ENCODE data around the gene ZNF438.

The ZNF438 gene

DNA sequence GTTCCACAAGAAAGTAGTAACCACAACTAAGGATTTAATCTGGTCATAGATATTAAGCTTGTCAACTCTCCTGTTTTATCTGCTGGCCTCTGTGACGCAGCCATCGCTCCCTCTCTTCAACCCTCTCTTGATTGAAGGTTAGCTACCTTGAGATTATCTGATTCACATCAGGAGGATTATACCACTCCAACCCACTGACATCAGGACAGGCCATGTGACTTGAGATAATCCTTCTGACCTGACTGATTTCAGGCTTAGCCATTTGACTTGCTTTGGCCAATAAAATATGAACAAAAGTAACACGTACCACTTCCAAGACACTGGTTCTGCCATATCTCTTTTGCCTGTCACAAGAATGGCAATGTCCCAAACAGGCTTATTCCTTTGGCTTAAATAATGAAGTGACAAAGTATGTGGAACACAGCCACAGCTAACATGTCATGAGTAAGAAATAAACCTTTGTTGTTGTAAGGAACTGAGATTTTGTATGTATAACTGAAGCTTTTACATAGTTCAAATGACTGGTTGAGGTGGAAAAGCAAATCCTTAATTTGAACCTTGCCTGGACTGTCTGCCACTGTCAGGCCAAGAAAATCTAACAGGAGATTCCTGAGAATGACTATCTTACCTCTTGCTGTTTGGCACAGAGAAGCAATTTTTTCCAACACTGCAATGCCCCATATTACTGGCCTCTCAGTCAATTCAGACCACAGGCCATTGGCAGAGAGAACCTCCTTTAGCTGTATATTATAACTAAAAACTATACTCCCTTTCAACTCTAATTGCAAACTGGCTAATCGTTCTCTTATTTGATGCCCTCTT is 13.9 kb downstream of the ZNF438 start (continued):
- TF ChIP-seq, protein P1, sequence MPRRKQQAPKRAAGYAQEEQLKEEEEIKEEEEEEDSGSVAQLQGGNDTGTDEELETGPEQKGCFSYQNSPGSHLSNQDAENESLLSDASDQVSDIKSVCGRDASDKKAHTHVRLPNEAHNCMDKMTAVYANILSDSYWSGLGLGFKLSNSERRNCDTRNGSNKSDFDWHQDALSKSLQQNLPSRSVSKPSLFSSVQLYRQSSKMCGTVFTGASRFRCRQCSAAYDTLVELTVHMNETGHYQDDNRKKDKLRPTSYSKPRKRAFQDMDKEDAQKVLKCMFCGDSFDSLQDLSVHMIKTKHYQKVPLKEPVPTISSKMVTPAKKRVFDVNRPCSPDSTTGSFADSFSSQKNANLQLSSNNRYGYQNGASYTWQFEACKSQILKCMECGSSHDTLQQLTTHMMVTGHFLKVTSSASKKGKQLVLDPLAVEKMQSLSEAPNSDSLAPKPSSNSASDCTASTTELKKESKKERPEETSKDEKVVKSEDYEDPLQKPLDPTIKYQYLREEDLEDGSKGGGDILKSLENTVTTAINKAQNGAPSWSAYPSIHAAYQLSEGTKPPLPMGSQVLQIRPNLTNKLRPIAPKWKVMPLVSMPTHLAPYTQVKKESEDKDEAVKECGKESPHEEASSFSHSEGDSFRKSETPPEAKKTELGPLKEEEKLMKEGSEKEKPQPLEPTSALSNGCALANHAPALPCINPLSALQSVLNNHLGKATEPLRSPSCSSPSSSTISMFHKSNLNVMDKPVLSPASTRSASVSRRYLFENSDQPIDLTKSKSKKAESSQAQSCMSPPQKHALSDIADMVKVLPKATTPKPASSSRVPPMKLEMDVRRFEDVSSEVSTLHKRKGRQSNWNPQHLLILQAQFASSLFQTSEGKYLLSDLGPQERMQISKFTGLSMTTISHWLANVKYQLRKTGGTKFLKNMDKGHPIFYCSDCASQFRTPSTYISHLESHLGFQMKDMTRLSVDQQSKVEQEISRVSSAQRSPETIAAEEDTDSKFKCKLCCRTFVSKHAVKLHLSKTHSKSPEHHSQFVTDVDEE (CRISPR knock-in tag; IDR thresholded peaks at IDR 0.05): no peak
- TF ChIP-seq BACH2 (CRISPR knock-in tag; IDR thresholded peaks at IDR 0.05; ENCODE audit: borderline replicate concordance) (no peak), ISL1 (CRISPR knock-in tag; IDR thresholded peaks at IDR 0.05) (no peak), CREB5 (CRISPR knock-in tag; IDR thresholded peaks at IDR 0.05; ENCODE audit: low read depth) (no peak), CSDC2 (CRISPR knock-in tag; IDR thresholded peaks at IDR 0.05) (no peak), SNAI2 (CRISPR knock-in tag; IDR thresholded peaks at IDR 0.05) (no peak)

DNA sequence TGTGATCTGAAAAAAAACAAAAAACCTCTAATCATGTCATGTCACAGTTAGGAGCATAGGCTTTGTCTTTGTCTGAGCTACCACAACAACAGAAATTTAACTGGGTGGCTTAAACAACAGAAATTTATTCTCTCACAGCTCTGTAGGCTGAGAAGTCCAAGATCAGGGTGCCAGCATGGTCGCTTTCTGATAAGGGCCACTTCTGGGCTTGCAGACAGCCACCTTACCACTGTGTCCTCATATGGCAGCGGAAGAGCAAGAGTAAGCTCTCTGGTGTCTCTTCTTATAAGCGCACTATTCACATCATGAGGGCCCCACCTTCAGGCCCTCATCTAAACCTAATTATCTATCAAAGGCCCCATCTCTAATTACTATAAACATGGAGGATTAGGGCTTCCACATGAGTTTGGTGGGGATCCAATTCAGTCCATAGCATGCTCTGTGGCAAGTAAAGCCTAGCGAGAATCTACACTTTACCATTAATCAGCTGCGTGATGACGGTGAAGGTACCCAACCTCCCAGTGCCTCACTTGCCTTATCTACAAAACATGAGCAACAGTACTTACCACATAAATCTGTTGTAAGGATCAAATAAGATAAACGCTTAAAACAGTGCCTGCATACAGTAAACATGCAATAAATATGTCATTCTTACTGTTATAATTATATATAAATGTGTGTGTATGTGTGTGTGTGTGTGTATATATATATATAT is 17.3 kb downstream of the ZNF438 start:
- TF ChIP-seq PATZ1 (CRISPR knock-in tag; IDR thresholded peaks at IDR 0.05; ENCODE audit: borderline replicate concordance) (no peak), ARNTL (CRISPR knock-in tag; IDR thresholded peaks at IDR 0.05; ENCODE audit: borderline replicate concordance, low read depth) (no peak), OSR1 (CRISPR knock-in tag; IDR thresholded peaks at IDR 0.05) (no peak)
- TF ChIP-seq, protein P2, sequence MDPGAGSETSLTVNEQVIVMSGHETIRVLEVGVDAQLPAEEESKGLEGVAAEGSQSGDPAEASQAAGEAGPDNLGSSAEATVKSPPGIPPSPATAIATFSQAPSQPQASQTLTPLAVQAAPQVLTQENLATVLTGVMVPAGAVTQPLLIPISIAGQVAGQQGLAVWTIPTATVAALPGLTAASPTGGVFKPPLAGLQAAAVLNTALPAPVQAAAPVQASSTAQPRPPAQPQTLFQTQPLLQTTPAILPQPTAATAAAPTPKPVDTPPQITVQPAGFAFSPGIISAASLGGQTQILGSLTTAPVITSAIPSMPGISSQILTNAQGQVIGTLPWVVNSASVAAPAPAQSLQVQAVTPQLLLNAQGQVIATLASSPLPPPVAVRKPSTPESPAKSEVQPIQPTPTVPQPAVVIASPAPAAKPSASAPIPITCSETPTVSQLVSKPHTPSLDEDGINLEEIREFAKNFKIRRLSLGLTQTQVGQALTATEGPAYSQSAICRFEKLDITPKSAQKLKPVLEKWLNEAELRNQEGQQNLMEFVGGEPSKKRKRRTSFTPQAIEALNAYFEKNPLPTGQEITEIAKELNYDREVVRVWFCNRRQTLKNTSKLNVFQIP (CRISPR knock-in tag; IDR thresholded peaks at IDR 0.05; ENCODE audit: borderline replicate concordance, low read depth): no peak
- no peak for ATAC-seq

DNA sequence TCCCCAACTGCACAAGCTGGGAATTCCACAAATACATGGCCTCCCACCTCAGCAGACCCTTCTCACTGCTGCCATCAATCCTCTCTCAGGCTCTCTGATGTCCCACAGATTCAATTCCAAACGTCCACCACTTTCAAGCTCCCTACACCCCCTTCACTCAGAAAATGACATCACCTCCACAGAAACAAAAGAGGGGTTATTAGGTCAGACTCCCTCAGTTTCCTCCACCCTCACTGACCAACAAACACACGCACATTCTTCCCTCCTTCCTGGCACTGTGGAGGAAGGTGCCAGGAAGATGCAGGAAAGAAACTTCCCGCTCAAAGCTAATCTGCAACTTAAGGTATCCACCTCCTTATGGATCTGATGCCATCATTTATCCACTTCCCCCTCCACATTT is 18.3 kb downstream of the ZNF438 start:
- no peak for TF ChIP-seq CSRNP3 (CRISPR knock-in tag; IDR thresholded peaks at IDR 0.05)
- no peak for ATAC-seq

- no peak for ATAC-seq
- no peak for TF ChIP-seq CSRNP3 (CRISPR knock-in tag; IDR thresholded peaks at IDR 0.05)
- no peak for TF ChIP-seq SNAI2 (CRISPR knock-in tag; IDR thresholded peaks at IDR 0.05)
- TF ChIP-seq ARNTL (CRISPR knock-in tag; IDR thresholded peaks at IDR 0.05; ENCODE audit: borderline replicate concordance, low read depth): no peak
- TF ChIP-seq ESRRG (CRISPR knock-in tag; IDR thresholded peaks at IDR 0.05): no peak
- TF ChIP-seq ZFP3 (CRISPR knock-in tag; IDR thresholded peaks at IDR 0.05): no peak
- TF ChIP-seq, protein P2 (CRISPR knock-in tag; IDR thresholded peaks at IDR 0.05; ENCODE audit: borderline replicate concordance, low read depth): no peak
- TF ChIP-seq CREB5 (CRISPR knock-in tag; IDR thresholded peaks at IDR 0.05; ENCODE audit: low read depth): no peak
Measured at GRCh38 chr10:31011665-31012022, 20.0 kb downstream of the ZNF438 start.

Data from SK-N-SH treated with all-trans-retinoic acid at 6 μM for 48 hours (cell line).